Gastroesophageal sphincter (tissue), 3 donors: Measurements from ENCODE around the gene ATG2B.

Experiments
- EP300 ChIP-seq: sonication (generic); formaldehyde crosslinking; IDR thresholded peaks from one replicate; pipeline ENCODE4 v1.6.1; 2017; ENCODE audit warnings: antibody characterized with exemption, mild to moderate bottlenecking
- POLR2A ChIP-seq, 2 donors: fragments of 450-650 bp; IDR thresholded peaks; one replicate each; pipeline ENCODE4 v1.6.1; 2017; ENCODE audit warnings: antibody characterized with exemption in 2 of 2, mild to moderate bottlenecking in 2 of 2, moderate library complexity in 1 of 2
- POLR2AphosphoS5 ChIP-seq: sonication (generic); formaldehyde crosslinking; IDR thresholded peaks from one replicate; pipeline ENCODE4 v1.6.1; 2017; ENCODE audit warnings: antibody characterized with exemption
- TF ChIP-seq, protein P1 (sequence below), 4 experiments: fragments of 200-600 bp in 2 of 4; fragments of 450-650 bp in 2 of 4; sonication (generic) in 1 of 4; IDR thresholded peaks; one replicate each; pipeline ENCODE4 v1.5.1; 2017 to 2019; ENCODE audit warnings: antibody characterized with exemption in 4 of 4, mild to moderate bottlenecking in 2 of 4, moderate library complexity in 2 of 4

DNA sequence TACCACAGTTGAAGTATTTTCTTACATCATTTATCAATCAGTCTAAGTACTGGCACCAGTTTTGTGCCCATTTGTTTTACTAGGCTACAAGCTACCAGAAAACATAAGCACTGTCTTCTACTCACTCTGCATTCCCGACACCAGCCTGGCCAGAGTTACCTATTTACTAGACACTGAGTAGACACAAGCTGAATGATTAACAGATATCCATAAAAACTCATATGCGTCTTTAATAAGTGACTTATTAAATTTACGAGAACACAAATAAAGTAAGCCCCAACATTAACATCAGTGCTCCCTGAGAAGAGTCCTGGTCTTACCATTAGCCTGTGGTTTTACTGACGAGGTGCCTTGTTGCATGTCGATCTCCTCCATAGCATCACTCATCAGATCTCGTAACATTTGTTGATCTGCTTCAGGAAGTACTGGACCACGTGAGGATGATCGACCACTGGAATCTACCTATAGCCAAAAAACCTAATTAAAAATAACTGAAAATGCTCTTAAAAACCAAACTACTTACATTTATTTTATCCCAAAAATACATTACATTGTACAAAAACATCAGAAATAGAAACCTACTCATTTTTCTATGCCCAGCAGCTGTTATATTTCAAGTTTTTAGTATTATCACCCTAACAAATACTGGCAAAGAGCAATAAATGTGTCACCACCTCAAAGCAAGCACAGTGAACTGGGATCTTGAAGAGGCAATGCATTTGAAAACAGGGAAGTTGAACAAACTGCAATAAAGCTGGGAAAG is 53.8 kb downstream of the ATG2B start:
- TF ChIP-seq POLR2A (IDR thresholded peaks at IDR 0.05): no peak
- TF ChIP-seq, protein P1, sequence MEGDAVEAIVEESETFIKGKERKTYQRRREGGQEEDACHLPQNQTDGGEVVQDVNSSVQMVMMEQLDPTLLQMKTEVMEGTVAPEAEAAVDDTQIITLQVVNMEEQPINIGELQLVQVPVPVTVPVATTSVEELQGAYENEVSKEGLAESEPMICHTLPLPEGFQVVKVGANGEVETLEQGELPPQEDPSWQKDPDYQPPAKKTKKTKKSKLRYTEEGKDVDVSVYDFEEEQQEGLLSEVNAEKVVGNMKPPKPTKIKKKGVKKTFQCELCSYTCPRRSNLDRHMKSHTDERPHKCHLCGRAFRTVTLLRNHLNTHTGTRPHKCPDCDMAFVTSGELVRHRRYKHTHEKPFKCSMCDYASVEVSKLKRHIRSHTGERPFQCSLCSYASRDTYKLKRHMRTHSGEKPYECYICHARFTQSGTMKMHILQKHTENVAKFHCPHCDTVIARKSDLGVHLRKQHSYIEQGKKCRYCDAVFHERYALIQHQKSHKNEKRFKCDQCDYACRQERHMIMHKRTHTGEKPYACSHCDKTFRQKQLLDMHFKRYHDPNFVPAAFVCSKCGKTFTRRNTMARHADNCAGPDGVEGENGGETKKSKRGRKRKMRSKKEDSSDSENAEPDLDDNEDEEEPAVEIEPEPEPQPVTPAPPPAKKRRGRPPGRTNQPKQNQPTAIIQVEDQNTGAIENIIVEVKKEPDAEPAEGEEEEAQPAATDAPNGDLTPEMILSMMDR (IDR thresholded peaks at IDR 0.05): no peak
- no peak for TF ChIP-seq EP300
- TF ChIP-seq POLR2AphosphoS5: no peak
